Lower leg skin (tissue), 4 donors: ENCODE measurements around the gene RAPGEF2. TPM values are rescaled to one million over a fixed set of nuclear protein-coding genes. Genes with fewer than 3 reads are reported as not detected.

ENCODE experiments used
- DNase-seq, 2 donors: peaks; one replicate each; pipeline ENCODE4 v3.0.0-alpha.2; 2019; ENCODE audit warnings: low spot score in 2 of 2
- H3K4me3 ChIP-seq: fragments of 200-600 bp; sonication (generic); 2 replicates; pipeline ENCODE4 v1.5.1; 2017; ENCODE audit warnings: mild to moderate bottlenecking, low read depth; ENCODE audit not compliant: poor library complexity, severe bottlenecking
- CTCF ChIP-seq, 3 donors: fragments of 450-650 bp; IDR thresholded peaks; one replicate each; pipeline ENCODE4 v1.5.1; 2016; ENCODE audit warnings: antibody characterized with exemption in 3 of 3, mild to moderate bottlenecking in 3 of 3, moderate library complexity in 2 of 3
- POLR2A ChIP-seq, 2 donors: fragments of 450-650 bp; IDR thresholded peaks; one replicate each; pipeline ENCODE4 v1.6.1; 2016 to 2017; ENCODE audit warnings: antibody characterized with exemption in 2 of 2, mild to moderate bottlenecking in 1 of 2, moderate library complexity in 1 of 2
- WGBS, 2 donors: methylation state at CpG; one replicate each; pipeline ENCODE4 v1.1.5; 2018; 5-methylcytosine and 5-hydroxymethylcytosine counted together
- intact Hi-C: fragments of 100-400 bp; cut with DNase I; formaldehyde crosslinking; loops from one replicate; pipeline ENCODE4 v1.15.0; 2023; ENCODE audit warnings: low total_unique reads
- total RNA-seq, 4 donors: library from RNA; depleted of rRNA; stranded (reverse); fragments of >200 nt; gene quantifications; one replicate each; pipeline ENCODE4 v1.1.0, GENCODE V29; 2016

Gene RAPGEF2
- total RNA-seq, 4 donors from 2014 or later, result 38.3 to 51.7 (median 40.4) TPM

GRCh38 chr4:159266981-159267868 lies 164.3 kb downstream of the RAPGEF2 start:
- 45 to 53% methylated on average over 5 of the region's 5 CpGs for WGBS, 2 donors
- TF ChIP-seq POLR2A (IDR thresholded peaks at IDR 0.05) (no peak), CTCF (IDR thresholded peaks at IDR 0.05) (no peak)
- intact Hi-C loops, result no loop called here
- no peak overlapping the region for H3K4me3 ChIP-seq
- DNase-seq, result no peak

- TF ChIP-seq CTCF (IDR thresholded peaks at IDR 0.05) (no peak), POLR2A (IDR thresholded peaks at IDR 0.05) (no peak)
- intact Hi-C loops, result no loop called here
- WGBS, 2 donors, result 73 to 81% methylated on average over 5 of the region's 5 CpGs
- DNase-seq, result no peak
- no peak overlapping the region for H3K4me3 ChIP-seq
These were observed 165.0 kb downstream of the RAPGEF2 start for GRCh38 chr4:159267869-159268285.

- intact Hi-C loops, result no loop called here
- TF ChIP-seq CTCF (IDR thresholded peaks at IDR 0.05), result no peak
- TF ChIP-seq POLR2A (IDR thresholded peaks at IDR 0.05), result no peak
- 66 to 85% methylated on average over 4 of the region's 4 CpGs for WGBS, 2 donors
- no peak overlapping the region for H3K4me3 ChIP-seq
- DNase-seq, result no peak
These were observed 165.7 kb downstream of the RAPGEF2 start for GRCh38 chr4:159268607-159269006.

GRCh38 chr4:159269116-159269515 lies 166.2 kb downstream of the RAPGEF2 start:
- intact Hi-C loops, result no loop called here
- DNase-seq, result no peak
- WGBS, 2 donors, result 85 to 92% methylated on average over 10 of the region's 10 CpGs

GRCh38 chr4:159269956-159270355 lies 167.1 kb downstream of the RAPGEF2 start:
- intact Hi-C loops, result no loop called here
- no peak overlapping the region for H3K4me3 ChIP-seq
- no peak for DNase-seq
- TF ChIP-seq CTCF (IDR thresholded peaks at IDR 0.05), result no peak
- no peak for TF ChIP-seq POLR2A (IDR thresholded peaks at IDR 0.05)

More at GRCh38 chr4:159269116-159269515, 166.2 kb downstream of the RAPGEF2 start:
- TF ChIP-seq CTCF (IDR thresholded peaks at IDR 0.05) (no peak), POLR2A (IDR thresholded peaks at IDR 0.05) (no peak)
- no peak overlapping the region for H3K4me3 ChIP-seq
